ENCODE measurements around the gene KYNU.
A peak's percentile ranks its signal among the peaks of the same experiment; 100 is the strongest.
"Not testable (repeated sequence)": the region's sequence is repeated elsewhere in the genome, so short reads cannot be mapped to it uniquely, and the experiment has no call there.

Gene KYNU

GRCh38 chr2:142862299-142862698 lies 15.2 kb upstream of the KYNU start:
- Histone ChIP-seq H3K36me3 (ENCODE audit: control insufficient read depth, insufficient read depth, low read length) (peaks cover 5% of the 10 kb centered on the region), H3K27me3 (replicated peaks; ENCODE audit: control insufficient read depth, insufficient read depth, low read length) (no peaks in the 10 kb centered on the region), H3K4me3 (replicated peaks; ENCODE audit: low read depth, low read length) (no peak overlapping the region)
- no peak for DNase-seq (ENCODE audit: extremely low read depth, insufficient read length)
- TF ChIP-seq CTCF (IDR thresholded peaks at IDR 0.05; ENCODE audit: insufficient read depth, low read length, poor library complexity, severe bottlenecking): no peak

- no peak for DNase-seq (ENCODE audit: extremely low read depth, insufficient read length)
- H3K4me3 ChIP-seq (replicated peaks; ENCODE audit: low read depth, low read length): no peak overlapping the region
- peaks cover 4% of the 10 kb centered on the region for H3K36me3 ChIP-seq (ENCODE audit: control insufficient read depth, insufficient read depth, low read length)
- H3K27me3 ChIP-seq (replicated peaks; ENCODE audit: control insufficient read depth, insufficient read depth, low read length): no peaks in the 10 kb centered on the region
- TF ChIP-seq CTCF (IDR thresholded peaks at IDR 0.05; ENCODE audit: insufficient read depth, low read length, poor library complexity, severe bottlenecking): no peak
Observed at GRCh38 chr2:142862847-142863246, 14.6 kb upstream of the KYNU start.

- no peak for DNase-seq (ENCODE audit: extremely low read depth, insufficient read length)
- peaks cover 4% of the 10 kb centered on the region for H3K36me3 ChIP-seq (ENCODE audit: control insufficient read depth, insufficient read depth, low read length)
- H3K4me3 ChIP-seq (replicated peaks; ENCODE audit: low read depth, low read length): no peak overlapping the region
- TF ChIP-seq CTCF (IDR thresholded peaks at IDR 0.05; ENCODE audit: insufficient read depth, low read length, poor library complexity, severe bottlenecking): no peak
- H3K27me3 ChIP-seq (replicated peaks; ENCODE audit: control insufficient read depth, insufficient read depth, low read length): no peaks in the 10 kb centered on the region
Observed at GRCh38 chr2:142863485-142863961, 13.9 kb upstream of the KYNU start.

- not testable (repeated sequence) for H3K36me3 ChIP-seq (ENCODE audit: control insufficient read depth, insufficient read depth, low read length); DNase-seq (ENCODE audit: extremely low read depth, insufficient read length); H3K4me3 ChIP-seq (replicated peaks; ENCODE audit: low read depth, low read length); H3K27me3 ChIP-seq (replicated peaks; ENCODE audit: control insufficient read depth, insufficient read depth, low read length)
Observed at GRCh38 chr2:142864605-142865004, 12.9 kb upstream of the KYNU start.

- no peak for TF ChIP-seq CTCF (IDR thresholded peaks at IDR 0.05; ENCODE audit: insufficient read depth, low read length, poor library complexity, severe bottlenecking)
- DNase-seq (ENCODE audit: extremely low read depth, insufficient read length): no peak
- no peaks in the 10 kb centered on the region; the same call in 1 of the 2 replicates for H3K36me3 ChIP-seq (ENCODE audit: control insufficient read depth, insufficient read depth, low read length)
- H3K4me3 ChIP-seq (replicated peaks; ENCODE audit: low read depth, low read length): peak overlapping the region; percentile 49
- no peaks in the 10 kb centered on the region for H3K27me3 ChIP-seq (replicated peaks; ENCODE audit: control insufficient read depth, insufficient read depth, low read length)
Observed at GRCh38 chr2:142865924-142866323, 11.5 kb upstream of the KYNU start.

- Histone ChIP-seq H3K36me3 (ENCODE audit: control insufficient read depth, insufficient read depth, low read length) (no peaks in the 10 kb centered on the region; the same call in 1 of the 2 replicates), H3K27me3 (replicated peaks; ENCODE audit: control insufficient read depth, insufficient read depth, low read length) (no peaks in the 10 kb centered on the region), H3K4me3 (replicated peaks; ENCODE audit: low read depth, low read length) (peak overlapping the region; percentile 49)
- TF ChIP-seq CTCF (IDR thresholded peaks at IDR 0.05; ENCODE audit: insufficient read depth, low read length, poor library complexity, severe bottlenecking): no peak
- DNase-seq (ENCODE audit: extremely low read depth, insufficient read length): no peak
Observed at GRCh38 chr2:142866426-142866825, 11.0 kb upstream of the KYNU start.

Data from GM06990 (cell line).